Activated CD8-positive, alpha-beta memory T cell treated with anti-CD3 and anti-CD28 coated beads, Interleukin-2, amount 50 U/mL, for 48 hours (primary cell): ENCODE data around the gene TUBGCP2.

Experiments
- DNase-seq: peaks from one replicate; pipeline ENCODE4 v3.0.0-alpha.2; 2020

The TUBGCP2 gene

GRCh38 chr10:133299738-133300137 is 8.9 kb downstream of the TUBGCP2 start:
- DNase-seq: no peak

- no peak for DNase-seq
These were observed 9.4 kb downstream of the TUBGCP2 start for GRCh38 chr10:133299224-133299623.

GRCh38 chr10:133298466-133298865 is 10.2 kb downstream of the TUBGCP2 start:
- no peak for DNase-seq

GRCh38 chr10:133297504-133297903 is 11.2 kb downstream of the TUBGCP2 start:
- DNase-seq: no peak

GRCh38 chr10:133295426-133296320 is 13.0 kb downstream of the TUBGCP2 start:
- no peak for DNase-seq

- DNase-seq: no peak
These were observed 14.5 kb downstream of the TUBGCP2 start for GRCh38 chr10:133294189-133294588.

GRCh38 chr10:133293810-133294119 is 14.9 kb downstream of the TUBGCP2 start:
- DNase-seq: no peak

GRCh38 chr10:133292919-133293809 is 15.5 kb downstream of the TUBGCP2 start:
- DNase-seq: no peak

GRCh38 chr10:133289761-133290160 is 18.9 kb downstream of the TUBGCP2 start:
- DNase-seq: no peak

- DNase-seq: no peak
These were observed 20.7 kb downstream of the TUBGCP2 start for GRCh38 chr10:133287832-133288500.

- DNase-seq: no peak
These were observed 22.3 kb downstream of the TUBGCP2 start for GRCh38 chr10:133286366-133286765.

GRCh38 chr10:133285217-133285616 is 23.5 kb downstream of the TUBGCP2 start:
- no peak for DNase-seq

- DNase-seq: no peak
These were observed 24.7 kb downstream of the TUBGCP2 start for GRCh38 chr10:133283931-133284330.

GRCh38 chr10:133282846-133283390 is 25.8 kb downstream of the TUBGCP2 start:
- no peak for DNase-seq

GRCh38 chr10:133281628-133282372 is 26.9 kb downstream of the TUBGCP2 start:
- no peak for DNase-seq

- no peak for DNase-seq
These were observed 27.6 kb downstream of the TUBGCP2 start for GRCh38 chr10:133281084-133281483.

- no peak for DNase-seq
These were observed 28.1 kb downstream of the TUBGCP2 start for GRCh38 chr10:133280391-133281059.

- no peak for DNase-seq
These were observed 29.1 kb downstream of the TUBGCP2 start for GRCh38 chr10:133279326-133280226.

- no peak for DNase-seq
These were observed 30.0 kb downstream of the TUBGCP2 start for GRCh38 chr10:133278577-133279265.

- DNase-seq: no peak
These were observed 30.6 kb downstream of the TUBGCP2 start for GRCh38 chr10:133277993-133278576.
